Stimulated activated CD8-positive, alpha-beta memory T cell treated with anti-CD3 and anti-CD28 coated beads, Interleukin-7, amount 100 ng/mL, for 1 hour (primary cell): ENCODE measurements around the gene GARIN5A.
A peak's percentile ranks its signal among the peaks of the same experiment; 100 is the strongest.

Experiments used
- DNase-seq, 2 donors: peaks; one replicate each; pipeline ENCODE4 v3.0.0-alpha.2; 2020; ENCODE audit warnings: low read depth in 2 of 2

GARIN5A gene

DNA sequence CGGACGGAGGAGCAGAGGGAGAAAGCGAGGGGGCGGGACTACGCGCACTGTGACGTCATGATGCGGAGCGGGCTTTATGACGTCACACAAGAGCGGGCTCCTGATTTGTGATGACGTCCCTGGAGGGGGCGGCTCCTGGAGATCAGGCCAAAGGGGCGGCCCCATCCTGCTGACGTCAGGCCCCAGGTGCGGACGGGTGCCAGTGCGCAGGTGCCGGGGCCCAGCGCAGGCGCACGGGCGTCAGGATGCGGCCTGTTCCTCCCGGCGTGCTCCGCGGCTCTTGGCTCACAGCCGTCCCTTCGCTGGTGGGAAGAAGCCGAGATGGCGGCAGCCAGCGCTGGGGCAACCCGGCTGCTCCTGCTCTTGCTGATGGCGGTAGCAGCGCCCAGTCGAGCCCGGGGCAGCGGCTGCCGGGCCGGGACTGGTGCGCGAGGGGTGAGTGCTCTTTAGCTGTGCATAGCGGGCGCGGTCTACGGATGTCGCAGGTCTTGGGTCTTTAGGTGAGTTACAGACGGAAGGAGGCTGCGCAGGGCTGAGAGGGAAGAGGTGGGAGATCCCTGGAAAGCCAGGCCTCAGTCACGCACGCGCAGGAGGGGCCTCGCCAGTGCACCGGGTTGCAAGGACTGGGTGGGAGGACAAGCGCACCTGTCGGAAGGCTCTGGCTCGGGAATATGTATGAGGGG lies at the start of gene GARIN5A, which contains the start of gene EMC10:
Gene GARIN5A, minus strand, starts transcription at position 625 of the 683 bp plus-strand sequence. Its CDS starts 460 bp downstream, at position 165.
Gene EMC10, plus strand, starts transcription at position 284 of the 683 bp plus-strand sequence. Its CDS starts 38 bp downstream, at position 322.
- peak; percentile 80 to 82 for DNase-seq

DNA sequence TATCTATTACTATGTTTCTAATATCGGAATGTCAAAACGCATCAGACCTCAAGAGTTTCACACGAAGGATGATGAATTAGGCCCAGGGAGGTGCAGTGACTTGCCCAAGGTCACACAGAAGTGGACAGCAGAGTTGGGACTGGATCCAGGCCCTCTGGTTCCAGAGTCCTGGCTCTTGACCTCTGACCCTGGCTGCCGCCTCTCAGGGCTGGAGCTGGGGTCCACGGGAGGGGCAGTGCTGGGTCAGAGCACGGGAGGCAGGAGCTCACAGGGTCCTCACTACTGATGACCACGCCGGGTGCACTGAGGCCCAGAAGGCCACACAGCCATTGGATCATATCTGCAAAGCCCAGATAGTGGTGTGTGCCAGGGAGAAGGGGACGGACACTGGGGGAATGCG lies 46.2 kb upstream of the GARIN5A start:
- DNase-seq = no peak

DNA sequence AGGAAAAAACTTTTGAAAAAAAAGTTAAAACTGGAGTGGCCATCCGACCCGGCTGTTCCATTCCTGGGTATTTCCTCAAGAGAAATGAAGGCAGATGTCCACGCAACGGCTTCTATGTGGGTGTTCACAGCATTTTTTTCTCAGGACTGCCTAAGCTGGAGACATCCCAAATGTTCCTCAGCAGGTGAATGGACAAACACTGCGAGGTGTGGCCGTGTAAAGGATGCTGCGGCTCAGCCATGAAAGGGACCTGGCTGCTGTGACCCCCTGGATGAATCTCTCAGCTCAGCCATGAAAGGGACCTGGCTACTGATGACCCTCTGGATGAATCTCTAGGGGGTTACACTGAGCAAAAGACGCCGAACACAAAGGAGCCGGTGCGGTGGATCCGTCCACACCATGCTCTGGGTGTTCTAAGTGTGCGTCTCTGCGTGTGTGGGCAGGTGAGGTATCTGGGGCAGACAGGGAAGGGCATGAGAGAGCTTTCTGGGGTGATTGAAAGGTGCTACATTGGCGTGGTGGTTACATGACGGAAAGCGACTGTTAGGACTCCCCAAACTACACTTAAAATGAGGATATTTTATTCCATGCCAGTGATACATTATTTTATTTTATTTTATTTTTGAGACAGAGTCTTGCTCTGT lies 44.3 kb upstream of the GARIN5A start:
- no peak for DNase-seq

DNA sequence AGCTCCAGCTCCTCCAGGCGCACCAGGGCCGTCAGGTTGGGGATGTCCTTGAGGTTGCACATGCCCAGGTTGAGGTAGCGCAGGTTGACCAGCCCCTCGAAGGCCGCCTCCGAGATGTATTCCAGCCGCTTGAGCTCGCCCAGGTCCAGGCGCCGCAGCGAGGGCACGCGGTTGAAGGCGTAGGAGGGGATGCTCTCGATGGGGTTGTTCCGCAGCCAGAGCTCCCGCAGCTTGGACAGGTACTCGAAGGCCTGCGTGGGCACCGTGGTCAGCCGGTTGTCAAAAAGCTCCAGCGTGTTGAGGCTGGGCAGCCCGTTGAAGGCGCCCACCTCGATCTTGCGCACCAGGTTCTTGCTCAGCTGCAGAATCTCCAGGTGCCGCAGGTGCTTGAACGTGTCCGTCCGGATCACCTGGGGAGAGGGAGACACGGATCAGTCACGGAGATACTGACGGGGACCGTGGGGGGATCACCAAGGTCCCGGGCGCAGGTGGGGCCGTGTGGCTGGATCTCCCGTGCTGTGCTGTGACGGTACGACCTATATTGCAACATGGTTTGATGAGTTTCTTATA lies 42.4 kb upstream of the GARIN5A start:
- no peak for DNase-seq

DNA sequence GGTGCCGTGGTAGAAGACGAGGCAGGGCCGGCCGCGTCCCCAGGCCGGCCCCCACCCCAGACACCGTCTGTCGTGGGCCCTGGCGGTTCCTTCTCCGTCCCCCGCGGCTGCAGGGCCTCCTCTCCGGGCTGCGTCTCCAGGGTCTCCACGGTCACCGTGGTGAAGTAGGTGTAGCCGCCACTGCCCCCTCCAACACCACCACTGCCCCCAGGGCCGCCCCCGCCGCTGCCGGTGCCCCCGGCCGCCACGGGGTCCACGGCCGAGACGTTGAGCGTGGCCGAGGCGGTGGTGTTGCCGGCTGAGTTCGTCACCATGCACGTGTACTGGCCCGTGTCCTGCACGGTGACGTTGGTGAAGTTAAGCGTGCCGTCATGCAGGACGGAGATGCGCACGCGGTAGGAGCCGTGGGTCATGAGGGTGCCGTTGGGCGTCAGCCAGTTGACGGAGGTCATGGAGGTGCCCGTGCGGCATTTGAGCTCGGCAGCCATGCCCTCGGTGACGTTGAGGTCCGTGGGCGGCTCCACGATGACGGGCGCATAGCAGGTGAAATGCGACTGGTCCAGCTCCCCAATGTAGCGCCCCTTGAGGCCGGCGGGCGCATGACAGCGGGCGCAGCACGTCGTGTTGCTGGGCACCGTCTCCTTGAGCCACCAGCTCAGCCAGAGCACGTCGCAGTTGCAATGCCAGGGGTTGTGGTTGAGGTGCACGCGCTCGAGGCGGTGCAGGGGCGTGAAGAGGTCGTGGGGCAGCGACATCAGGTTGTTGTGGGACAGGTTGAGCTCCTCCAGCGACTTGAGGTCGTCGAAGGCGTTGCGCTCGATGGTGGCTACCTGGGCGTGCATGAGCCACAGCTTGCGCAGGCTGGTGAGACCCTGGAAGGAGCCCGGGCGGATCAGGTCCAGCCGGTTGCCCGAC lies 41.7 kb upstream of the GARIN5A start:
- DNase-seq = no peak

DNA sequence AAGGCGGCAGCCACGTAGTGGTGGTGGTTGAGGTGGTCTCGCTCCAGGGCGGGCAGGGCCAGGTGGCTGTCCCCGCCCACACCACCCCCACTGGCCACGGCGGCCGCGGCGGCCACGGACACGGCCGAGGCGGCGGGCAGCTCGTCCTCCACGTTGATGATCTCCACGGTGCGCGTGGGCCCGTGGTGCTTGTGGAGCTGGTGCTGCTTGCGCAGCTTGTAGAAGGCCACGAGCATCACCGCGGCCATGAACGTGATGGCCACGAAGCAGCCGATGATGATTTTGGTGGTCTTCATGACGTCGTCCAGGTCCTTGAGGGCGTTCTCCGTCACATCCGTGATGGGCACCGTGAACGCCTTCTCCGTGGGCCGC lies 41.0 kb upstream of the GARIN5A start:
- no peak for DNase-seq

DNA sequence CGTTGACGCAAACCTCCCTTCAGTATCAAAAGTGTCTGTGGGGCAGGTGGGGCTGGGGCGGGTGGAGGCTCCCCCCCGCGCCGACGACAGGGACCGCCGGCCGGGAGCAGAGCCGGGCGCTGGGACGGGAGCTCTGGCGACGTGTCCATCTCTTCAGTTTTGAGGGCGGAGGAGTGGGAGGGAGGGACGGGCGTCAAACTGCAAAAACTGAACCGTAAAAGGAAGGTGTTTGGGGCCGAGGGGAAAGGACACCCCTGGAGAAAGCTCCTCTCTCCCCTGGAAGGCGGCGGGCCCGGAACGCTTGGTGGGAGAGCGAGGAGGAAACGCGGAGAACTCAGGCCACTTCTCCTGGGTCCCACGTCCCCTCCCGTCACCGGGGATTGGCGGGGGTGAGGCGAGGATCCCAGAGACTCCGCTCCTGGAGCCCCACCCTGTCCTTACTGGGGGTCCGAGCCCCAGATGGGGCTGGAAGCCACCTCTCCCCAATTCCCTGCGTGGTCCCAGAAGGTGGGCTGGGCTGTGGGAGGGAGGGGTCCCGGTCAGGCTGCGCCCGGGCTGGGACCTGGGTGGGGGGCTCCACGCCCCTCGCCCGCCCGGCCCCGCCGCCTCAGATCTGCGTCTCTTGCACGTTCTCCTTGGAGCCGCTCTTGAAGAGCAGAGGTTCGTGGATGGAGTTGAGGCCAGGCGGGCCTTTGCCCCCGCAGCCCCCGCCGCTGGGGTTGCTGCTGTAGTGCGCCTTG lies 40.5 kb upstream of the GARIN5A start:
- no peak for DNase-seq

DNA sequence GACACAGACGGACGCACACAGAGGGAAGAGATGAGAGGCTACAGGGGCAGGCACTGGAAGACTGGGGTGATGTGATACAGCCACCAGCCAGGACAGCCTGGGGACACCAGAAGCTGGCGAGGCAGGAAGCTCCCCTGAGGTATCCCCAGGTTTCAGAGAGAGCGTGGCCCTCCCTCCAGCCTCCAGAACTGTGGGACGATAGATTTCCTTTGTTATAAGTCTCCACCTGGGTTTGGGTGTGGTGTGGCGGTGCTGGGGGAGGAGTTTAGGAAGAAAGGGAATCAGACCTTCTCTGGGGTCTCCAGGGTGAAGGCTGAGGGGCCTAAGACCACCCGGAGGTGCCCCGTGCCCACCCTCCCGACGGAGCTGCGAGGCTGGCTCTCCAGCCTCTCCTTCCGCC lies 39.8 kb upstream of the GARIN5A start:
- DNase-seq = no peak

DNA sequence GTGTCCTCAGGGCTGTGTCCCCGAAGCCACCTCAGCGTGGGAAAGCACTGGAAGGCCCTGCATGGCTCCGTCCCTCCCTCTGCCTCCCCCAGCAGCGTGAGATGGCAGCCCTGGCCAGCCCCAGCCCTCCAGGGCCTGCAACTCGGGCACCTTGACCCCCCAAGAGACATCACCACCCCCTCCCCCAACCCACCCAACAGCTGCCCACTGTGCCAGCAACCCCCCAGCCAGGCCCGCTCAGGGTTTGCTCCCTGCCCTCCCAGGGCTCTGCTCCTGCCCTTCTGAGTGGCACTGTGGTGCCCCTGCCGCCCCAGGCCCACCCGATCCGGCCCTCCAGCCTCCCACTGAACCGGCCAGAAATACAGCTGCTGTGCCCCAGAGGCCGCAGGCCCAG lies 38.5 kb upstream of the GARIN5A start:
- no peak for DNase-seq

DNA sequence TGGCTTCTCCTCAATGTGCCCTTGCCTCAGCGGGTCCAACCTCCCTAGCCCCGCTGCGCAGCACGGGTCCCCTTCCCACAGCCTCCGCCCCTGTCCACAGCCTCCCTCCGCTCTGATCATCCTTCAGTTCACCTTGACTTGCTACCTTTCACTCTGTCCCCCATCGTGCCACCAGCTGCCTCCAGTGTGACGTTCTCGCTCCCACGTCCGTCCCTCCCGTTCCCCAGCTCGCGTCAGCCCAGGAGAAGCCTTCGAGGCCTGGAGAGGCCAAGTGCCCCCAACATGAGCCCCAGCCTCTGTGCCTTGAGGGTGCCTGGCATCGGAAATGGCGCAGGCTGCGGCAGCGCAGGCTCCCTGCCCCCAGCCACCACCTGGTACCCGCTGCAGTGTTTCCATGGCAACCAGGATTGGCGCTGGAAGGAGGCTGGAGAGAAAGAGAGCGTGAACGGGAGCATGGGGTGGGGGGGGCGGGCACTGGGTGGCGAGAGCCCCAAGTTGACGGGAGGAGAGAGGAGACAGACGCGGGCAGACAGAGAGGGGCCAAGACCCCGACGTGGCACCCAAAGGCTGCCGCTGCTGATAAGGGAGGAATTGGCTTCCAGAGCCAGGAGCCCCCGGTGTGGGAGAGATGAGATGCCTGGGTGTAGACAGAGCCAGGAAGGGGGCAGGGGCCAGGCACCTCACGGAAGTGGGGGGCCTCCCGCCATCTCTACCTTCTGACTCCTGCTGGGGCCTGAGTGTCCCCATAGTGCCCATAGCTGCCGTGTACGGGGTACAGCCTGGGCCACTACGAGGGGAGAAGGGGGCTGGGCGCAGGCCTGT lies 37.9 kb upstream of the GARIN5A start:
- no peak for DNase-seq

DNA sequence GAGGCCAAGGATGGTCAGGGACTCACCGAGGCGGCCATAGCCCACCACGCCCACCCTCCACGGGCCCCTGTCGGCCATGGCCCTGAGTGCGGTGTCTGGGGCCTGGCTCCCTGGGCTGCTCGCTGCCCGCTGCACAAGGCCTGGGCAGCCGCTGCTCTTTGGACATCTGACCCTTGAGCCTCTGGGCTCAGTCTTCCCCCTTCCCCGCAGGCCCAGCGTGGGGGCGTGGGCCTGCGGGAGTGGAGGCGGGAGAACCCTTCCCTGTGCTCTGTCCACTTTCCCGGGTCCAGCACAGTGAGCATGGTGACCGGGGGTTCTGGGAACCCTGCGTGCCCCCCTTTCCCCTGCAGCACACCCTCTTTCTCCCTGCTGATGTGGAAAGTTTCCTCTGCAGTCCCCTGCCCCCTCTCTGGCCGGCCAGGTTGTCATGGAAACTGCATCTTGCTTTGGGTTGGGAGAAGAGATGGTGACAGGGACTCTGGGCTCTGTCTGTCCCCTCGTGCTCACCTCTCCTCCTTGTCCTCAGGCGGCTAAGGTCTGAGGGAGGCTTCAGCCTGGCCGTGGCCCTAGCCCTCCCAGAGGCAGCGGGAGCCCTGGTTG lies 37.2 kb upstream of the GARIN5A start, which contains the start of gene ASPDH:
Gene ASPDH, minus strand, starts transcription at position 168 of the 600 bp plus-strand sequence. Its CDS starts 90 bp downstream, at position 78.
- DNase-seq = no peak

DNA sequence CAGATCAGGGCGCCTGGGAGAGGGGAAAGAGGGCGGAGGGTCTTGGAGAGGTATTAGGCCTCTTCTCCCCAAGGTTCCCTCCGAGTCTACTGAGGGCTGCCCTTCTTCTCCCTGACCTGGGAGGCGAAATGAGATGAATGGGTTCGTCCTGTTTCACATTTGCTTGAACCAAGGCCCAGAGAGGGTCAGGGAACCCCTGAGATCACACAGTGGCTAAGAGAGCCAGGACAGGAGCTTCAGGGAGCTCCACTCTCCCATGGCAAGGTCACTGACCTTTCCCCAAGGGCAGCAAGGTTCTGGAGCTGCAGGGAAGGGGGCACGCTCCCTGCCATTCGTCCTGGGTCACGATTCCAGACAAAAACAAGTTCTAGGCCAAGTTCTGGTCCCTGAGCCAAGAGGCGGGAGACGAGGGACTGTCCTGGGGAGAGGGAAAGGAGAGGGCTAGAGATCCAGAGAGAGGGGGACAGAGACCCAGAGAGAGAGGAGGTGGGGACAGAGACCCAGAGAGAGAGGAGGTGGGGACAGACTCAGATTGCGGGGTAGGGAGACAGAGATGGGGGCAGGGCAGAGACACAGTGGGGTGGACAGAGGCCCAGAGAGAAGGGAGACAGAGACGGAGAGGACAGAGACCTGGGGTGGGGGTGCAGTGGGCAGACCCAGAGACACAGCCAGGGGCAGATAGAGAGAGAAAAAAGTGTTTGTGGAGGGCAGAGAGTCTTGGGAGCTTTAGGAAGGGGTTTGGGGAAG lies 36.5 kb upstream of the GARIN5A start:
- DNase-seq = no peak

DNA sequence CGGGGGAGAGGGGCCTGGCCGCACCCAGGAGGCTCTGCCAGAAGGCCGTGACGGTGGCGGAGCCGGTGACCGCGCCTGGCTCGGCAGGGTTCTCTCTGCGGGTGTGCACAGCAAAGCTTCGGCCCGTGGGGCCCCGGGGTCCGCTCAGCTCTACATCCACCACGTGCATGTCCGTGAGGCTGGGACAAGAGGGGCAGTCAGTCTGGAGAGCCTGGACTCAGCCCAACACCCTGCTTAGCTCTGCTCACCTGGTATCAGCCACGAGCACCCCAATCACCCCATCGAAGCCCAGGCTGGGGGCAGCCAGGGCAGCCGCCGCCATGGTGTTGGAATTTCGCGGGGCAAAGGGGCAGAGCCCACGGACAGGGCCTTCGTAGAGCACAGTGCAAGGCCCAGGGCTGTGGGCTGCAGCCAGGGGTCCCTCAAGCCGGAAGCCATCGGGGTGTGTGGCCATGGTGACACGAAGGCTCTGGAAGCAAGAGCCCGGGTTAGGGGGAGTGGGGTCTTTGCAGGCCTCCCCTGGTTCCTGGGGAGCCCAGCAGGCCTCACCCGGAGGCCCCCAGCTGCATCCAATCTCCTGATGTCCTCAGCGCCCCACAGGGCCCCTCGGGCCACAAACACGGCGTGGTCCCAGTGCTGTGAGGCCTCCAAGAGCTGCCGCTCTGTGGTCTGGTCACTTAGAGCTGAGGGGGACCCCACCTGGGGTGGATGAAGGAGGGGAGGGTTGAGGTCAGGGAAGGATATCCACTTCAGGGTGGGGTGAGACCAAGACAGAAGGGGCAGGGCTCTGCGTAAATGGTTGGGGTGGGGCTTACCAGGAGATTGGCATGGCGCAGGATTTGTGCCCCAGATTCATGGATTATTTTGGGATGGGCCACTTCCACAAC lies 35.7 kb upstream of the GARIN5A start:
- no peak for DNase-seq

DNA sequence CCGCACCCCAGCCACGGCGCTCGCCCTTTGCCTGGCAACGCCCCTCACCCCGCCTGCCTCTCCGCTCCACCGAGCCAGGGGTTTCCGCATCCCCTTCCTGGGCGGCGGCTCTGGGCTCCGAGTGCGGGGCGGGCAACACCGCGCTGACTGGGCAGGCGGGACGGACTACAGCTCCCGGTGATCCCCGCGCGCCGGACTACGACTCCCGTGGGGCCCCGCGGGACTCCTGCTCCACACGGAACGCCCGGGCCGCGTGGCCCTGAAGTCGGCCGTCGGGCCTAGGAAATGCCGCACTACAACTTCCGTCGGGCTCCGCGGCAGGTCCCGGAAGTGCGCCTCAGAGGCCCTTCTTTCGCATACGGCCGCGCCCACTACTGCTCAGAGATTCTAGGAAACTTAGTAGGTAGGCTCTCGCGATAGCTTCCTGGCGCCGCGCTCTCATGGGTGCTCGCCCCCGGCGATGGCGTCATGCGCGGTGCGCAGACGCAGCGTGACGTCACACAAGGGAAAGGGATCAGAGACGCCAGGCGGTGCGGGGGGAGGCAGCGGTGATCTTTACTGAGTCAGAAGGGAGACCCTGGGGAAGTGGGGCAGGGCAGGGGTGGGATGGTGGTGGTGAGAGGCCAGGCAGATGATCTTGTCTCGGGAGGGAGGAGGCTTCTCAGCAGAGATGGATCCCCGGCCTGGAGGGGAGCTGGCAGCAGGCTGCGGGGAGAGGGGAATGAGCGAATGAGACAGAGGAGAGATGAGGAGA lies 34.6 kb upstream of the GARIN5A start, which contains the start of gene JOSD2:
Gene JOSD2, minus strand, starts transcription at position 123 of the 754 bp plus-strand sequence. CDS start 760 bp downstream, outside the sequence.
- peak; percentile 90 to 91 for DNase-seq

DNA sequence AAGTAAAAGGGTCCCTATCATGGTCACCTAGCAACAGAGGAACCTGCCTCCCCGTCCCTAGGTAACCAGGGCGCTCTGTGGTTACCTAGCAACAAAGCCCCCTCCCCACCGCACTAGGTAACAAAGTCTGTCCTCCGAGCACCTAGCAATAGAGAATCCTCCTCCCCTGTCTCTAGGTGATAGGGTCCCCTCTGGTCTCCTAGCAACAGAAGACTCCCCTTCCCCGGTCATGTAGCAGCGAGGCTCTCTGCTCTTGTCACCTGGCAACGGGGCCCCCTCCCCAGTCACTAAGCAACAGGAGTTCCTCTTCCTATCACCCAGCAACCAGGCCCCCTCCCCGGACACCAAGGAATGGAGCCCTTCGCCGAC lies 34.0 kb upstream of the GARIN5A start:
- DNase-seq = no peak

DNA sequence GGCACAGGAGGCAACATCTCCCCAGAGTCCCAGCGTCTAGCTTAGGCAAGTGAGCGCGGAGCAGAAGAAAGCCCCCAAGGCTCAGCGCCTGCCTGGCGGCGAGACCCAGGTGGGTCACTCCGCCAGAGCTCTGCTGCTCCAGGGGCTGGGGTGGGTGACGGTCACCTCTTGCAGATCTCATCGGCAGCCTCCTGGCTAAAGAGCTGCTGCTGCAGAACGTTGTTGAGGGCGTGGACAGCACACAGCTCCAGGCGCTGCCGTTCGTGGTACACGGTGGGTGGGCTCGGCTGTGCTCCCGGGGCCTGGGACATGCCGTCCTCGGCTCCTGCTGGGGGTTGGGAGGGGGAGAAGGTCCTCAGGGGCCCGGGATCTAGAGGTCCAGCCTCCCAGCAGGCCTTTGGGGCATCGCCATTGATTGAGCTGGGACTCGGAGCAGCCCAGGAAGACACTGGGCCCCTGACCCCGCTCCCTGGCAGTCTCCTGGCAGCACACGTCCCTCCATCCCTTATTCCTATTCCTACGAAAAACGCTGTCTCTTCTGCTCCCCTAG lies 33.5 kb upstream of the GARIN5A start:
- no peak for DNase-seq

DNA sequence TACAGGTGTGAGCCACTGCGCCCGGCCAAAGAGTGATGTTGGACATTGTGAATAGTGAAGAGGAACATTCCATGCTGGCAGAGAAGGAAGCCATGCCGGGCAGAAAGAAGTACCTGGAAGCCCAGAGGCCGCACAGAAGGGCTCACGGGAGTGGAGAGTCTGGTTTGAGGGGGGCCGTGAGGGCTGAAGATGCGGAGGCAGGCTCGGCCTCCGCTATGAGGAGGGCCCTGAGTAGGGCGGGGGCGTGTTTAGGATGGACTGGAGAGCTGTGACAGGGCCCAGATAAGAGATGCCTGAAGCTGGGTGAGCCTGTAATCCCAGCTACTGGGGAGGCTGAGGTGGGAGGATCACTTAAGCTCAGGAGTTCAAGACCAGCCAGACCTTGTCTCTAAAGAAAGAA lies 32.7 kb upstream of the GARIN5A start:
- DNase-seq = no peak
